Stomach (tissue), 4 donors: ENCODE measurements around the gene RPL13.

ENCODE experiments used
- EP300 ChIP-seq: sonication (generic); formaldehyde crosslinking; IDR thresholded peaks from one replicate; pipeline ENCODE4 v1.6.1; 2017; ENCODE audit warnings: antibody characterized with exemption
- POLR2AphosphoS5 ChIP-seq, 3 donors: sonication (generic); formaldehyde crosslinking; IDR thresholded peaks; one replicate each; pipeline ENCODE4 v1.6.1; 2016; ENCODE audit warnings: antibody characterized with exemption in 3 of 3

DNA sequence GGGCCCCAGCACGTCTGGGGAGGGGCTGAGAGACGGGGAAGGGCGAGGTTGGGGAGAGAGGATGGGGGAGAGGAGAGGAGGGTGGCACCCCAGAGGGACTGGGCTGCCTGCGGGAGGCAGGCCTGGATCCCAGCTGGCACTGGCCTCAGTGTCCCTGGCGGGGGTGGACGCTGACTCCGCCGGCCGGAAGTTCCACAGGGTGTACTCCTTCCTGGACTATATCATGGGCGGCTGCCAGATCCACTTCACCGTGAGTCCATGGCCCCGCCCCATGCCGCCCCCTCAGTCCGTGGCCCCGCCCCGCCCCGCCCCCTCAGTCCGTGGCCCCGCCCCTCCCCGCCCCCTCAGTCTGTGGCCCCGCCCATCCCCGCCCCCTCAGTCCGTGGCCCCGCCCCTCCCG is 26.4 kb downstream of the RPL13 start:
- TF ChIP-seq POLR2AphosphoS5 (IDR thresholded peaks at IDR 0.05) (no peak), EP300 (no peak)
